Measurements from ENCODE around the gene MCM3.

DNA sequence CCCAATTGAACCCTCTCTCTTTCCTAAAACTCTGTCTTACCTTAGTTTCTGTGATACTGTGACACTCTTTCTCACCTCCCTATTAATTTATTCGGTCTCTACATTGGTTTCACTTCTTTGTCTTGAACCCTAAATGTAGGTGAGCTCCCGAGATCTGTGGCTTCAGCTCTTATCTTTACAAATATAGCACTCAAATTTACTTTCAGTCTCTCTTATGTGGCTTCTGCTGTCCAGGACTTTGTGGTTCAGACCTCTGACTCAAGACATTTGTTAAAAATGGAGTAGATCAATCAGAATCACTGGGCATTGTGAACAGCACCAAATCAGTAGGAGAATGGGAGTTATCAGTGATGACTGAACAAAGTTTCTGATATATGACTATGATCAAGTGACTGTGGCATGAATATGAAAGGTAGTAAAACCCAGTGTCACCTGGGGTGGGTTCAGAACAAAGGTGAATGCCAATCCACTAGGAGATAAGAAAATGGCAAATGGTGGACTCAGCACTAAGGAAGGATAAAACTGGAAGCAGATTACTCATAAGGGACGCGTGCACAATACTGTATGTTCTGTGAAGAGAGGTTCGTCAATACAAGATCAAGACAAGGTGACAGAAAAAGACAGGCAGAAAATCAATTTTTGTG lies 67.5 kb downstream of the MCM3 start:
- TF ChIP-seq SIN3A (IDR thresholded peaks at IDR 0.05; ENCODE audit: borderline replicate concordance, low read depth, low read length) = no peak
- no peak for TF ChIP-seq MAX (IDR thresholded peaks at IDR 0.05; ENCODE audit: low read depth)
- TF ChIP-seq, protein P1, sequence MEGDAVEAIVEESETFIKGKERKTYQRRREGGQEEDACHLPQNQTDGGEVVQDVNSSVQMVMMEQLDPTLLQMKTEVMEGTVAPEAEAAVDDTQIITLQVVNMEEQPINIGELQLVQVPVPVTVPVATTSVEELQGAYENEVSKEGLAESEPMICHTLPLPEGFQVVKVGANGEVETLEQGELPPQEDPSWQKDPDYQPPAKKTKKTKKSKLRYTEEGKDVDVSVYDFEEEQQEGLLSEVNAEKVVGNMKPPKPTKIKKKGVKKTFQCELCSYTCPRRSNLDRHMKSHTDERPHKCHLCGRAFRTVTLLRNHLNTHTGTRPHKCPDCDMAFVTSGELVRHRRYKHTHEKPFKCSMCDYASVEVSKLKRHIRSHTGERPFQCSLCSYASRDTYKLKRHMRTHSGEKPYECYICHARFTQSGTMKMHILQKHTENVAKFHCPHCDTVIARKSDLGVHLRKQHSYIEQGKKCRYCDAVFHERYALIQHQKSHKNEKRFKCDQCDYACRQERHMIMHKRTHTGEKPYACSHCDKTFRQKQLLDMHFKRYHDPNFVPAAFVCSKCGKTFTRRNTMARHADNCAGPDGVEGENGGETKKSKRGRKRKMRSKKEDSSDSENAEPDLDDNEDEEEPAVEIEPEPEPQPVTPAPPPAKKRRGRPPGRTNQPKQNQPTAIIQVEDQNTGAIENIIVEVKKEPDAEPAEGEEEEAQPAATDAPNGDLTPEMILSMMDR (IDR thresholded peaks at IDR 0.05) = no peak
- no peak for TF ChIP-seq FOXJ3 (CRISPR knock-in tag; IDR thresholded peaks at IDR 0.05)
- TF ChIP-seq NRF1 (IDR thresholded peaks at IDR 0.05; ENCODE audit: low read depth, low read length) = no peak
- TF ChIP-seq ZBTB33 (IDR thresholded peaks at IDR 0.05; ENCODE audit: borderline replicate concordance, low read depth) = no peak
- no peak for TF ChIP-seq SMC3 (IDR thresholded peaks at IDR 0.05; ENCODE audit: low read depth, low read length)
- TF ChIP-seq EP300 (IDR thresholded peaks at IDR 0.05; ENCODE audit: borderline replicate concordance in 1 of 2, low read depth in 1 of 2, low read length in 1 of 2) = no peak
- TF ChIP-seq CHD2 (IDR thresholded peaks at IDR 0.05; ENCODE audit: low read length, partially characterized antibody) = no peak
- TF ChIP-seq YY1 (IDR thresholded peaks at IDR 0.05; ENCODE audit: low read depth) = no peak
- no peak for TF ChIP-seq JUND (IDR thresholded peaks at IDR 0.05)
- no peak for TF ChIP-seq TAF1 (IDR thresholded peaks at IDR 0.05; ENCODE audit: borderline replicate concordance, low read depth, low read length)
- TF ChIP-seq RFX5 (IDR thresholded peaks at IDR 0.05; ENCODE audit: low read length) = no peak

Data from SK-N-SH (cell line).